Glutamatergic neuron (in vitro differentiated cells): ENCODE results near the gene CCL4. TPM values are rescaled to one million over a fixed set of nuclear protein-coding genes. Genes with fewer than 3 reads are reported as not detected.
"Not testable (repeated sequence)": the region's sequence is repeated elsewhere in the genome, so short reads cannot be mapped to it uniquely, and the experiment has no call there.

Experiments used
- DNase-seq: peaks from one replicate; pipeline ENCODE4 v3.0.0; 2022
- H3K27ac Mint-ChIP-seq: one replicate; pipeline ENCODE4 v1.8.0; 2020; ENCODE audit warnings: mild to moderate bottlenecking, mixed read lengths, inconsistent platforms; ENCODE audit not compliant: unreplicated experiment
- H3K27me3 Mint-ChIP-seq: one replicate; pipeline ENCODE4 v1.8.0; 2020; ENCODE audit warnings: mild to moderate bottlenecking, moderate library complexity, mixed read lengths, inconsistent platforms; ENCODE audit not compliant: unreplicated experiment
- H3K36me3 Mint-ChIP-seq: one replicate; pipeline ENCODE4 v1.8.0; 2020; ENCODE audit warnings: mild to moderate bottlenecking, mixed read lengths, inconsistent platforms; ENCODE audit not compliant: unreplicated experiment
- H3K4me1 Mint-ChIP-seq: one replicate; pipeline ENCODE4 v1.8.0; 2020; ENCODE audit warnings: mild to moderate bottlenecking, low read depth, mixed read lengths, inconsistent platforms; ENCODE audit not compliant: unreplicated experiment
- H3K4me3 Mint-ChIP-seq: one replicate; pipeline ENCODE4 v1.8.0; 2020; ENCODE audit warnings: mild to moderate bottlenecking, mixed read lengths, inconsistent platforms; ENCODE audit not compliant: unreplicated experiment
- H3K9me3 Mint-ChIP-seq: one replicate; pipeline ENCODE4 v1.8.0; 2020; ENCODE audit warnings: mild to moderate bottlenecking, moderate library complexity, mixed read lengths, inconsistent platforms; ENCODE audit not compliant: unreplicated experiment
- CTCF ChIP-seq: fragments of 200-600 bp; sonication (generic); IDR thresholded peaks from one replicate; pipeline ENCODE4 v1.5.0; 2021; ENCODE audit not compliant: partially characterized antibody, unreplicated experiment
- total RNA-seq: library from RNA; stranded (reverse); fragmentation: NEBNext Ultra II Directional; extraction: Animal tissue kit (Norgen Biotek cat#: 25700); gene quantifications from one replicate; pipeline ENCODE4 v1.2.1, GENCODE V29; 2021; ENCODE audit not compliant: unreplicated experiment

Gene CCL4
- total RNA-seq, 1 donor from 2014 or later, result not detected

- H3K4me3 Mint-ChIP-seq, result no peak within 1 kb of the TSS
- H3K27ac Mint-ChIP-seq, result no peak within 1 kb of the TSS
- peaks cover 4% of the 10 kb centered on the region for H3K27me3 Mint-ChIP-seq
- H3K9me3 Mint-ChIP-seq, result no peaks in the 10 kb centered on the region
- no peaks in the 10 kb centered on the region for H3K4me1 Mint-ChIP-seq
- no peaks in the 10 kb centered on the region for H3K36me3 Mint-ChIP-seq
- no peak for TF ChIP-seq CTCF
- no peak for DNase-seq
Observed at GRCh38 chr17:36089888-36090836, 13.5 kb upstream of the CCL4 start, which contains the start of gene CCL3. Gene CCL3, minus strand, starts transcription at chr17:36090143. Its CDS starts 85 bp downstream, at chr17:36090058.

DNA sequence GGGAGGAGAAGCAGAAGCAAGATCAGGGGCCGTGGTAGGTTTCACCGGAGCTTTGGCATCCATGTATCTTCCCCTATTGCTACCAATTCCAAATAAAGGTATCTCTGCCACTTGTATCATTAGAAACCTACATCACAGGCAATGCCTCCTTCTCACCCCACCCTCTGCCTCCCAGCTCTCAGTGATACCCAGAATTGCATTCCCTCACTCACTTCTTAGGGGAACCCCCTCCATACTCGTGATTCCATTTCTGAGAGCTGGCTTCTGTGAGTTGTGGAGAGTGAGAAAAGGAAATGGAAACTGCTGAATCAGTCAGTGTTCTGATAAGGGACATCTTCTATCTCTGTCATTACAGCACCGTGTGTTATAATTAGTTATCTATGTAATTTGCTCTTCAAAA lies 11.4 kb upstream of the CCL4 start:
- TF ChIP-seq CTCF, result no peak
- no peak for DNase-seq
- H3K4me3 Mint-ChIP-seq, result no peak overlapping the region
- no peaks in the 10 kb centered on the region for H3K9me3 Mint-ChIP-seq
- no peak overlapping the region for H3K27ac Mint-ChIP-seq
- H3K36me3 Mint-ChIP-seq, result no peaks in the 10 kb centered on the region
- H3K4me1 Mint-ChIP-seq, result no peaks in the 10 kb centered on the region
- H3K27me3 Mint-ChIP-seq, result peaks cover 2% of the 10 kb centered on the region

DNA sequence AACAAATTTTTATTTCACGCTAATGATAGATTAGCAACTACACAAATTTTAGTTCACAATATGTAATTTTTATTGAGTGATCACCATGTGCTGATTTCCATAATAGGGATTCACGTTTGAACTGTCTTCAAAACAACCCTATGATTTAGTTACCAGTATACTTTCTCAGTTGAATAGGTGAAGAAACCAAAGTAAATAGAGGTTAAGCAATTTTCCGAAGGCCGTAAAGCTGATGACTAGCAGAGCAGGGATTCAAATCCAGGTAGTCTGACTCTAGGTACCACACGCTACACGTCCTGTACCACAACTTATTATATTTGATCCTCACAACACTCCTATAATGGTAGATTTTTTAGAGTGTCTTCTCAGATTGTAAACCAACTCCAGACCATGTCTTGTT lies 10.9 kb upstream of the CCL4 start:
- not testable (repeated sequence) for H3K36me3 Mint-ChIP-seq, H3K27ac Mint-ChIP-seq, DNase-seq, H3K4me3 Mint-ChIP-seq, H3K9me3 Mint-ChIP-seq, H3K4me1 Mint-ChIP-seq, H3K27me3 Mint-ChIP-seq

DNA sequence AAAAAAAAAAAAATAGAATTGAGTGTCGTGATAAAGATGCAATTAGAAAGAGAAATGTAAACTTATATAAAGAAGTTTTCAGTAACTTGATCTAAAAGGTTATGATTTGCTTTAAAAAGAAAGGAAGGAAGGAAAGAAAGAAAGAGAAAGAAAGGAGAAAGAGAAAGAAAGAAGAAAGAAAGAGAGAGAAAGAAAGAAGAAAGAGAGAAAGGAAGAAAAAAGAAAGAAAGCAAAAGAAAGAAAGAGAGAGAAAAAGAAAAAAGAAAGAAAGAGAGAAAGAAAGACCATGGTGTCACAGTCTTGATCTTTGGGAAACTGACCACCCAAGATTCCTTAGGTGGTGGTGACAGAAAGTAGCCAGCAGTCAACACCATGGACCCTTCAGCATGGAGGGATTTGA lies 9.4 kb upstream of the CCL4 start:
- Mint-ChIP-seq H3K27me3 (peaks cover 2% of the 10 kb centered on the region), H3K4me3 (no peak overlapping the region), H3K27ac (no peak overlapping the region), H3K9me3 (no peaks in the 10 kb centered on the region), H3K4me1 (no peaks in the 10 kb centered on the region), H3K36me3 (no peaks in the 10 kb centered on the region)
- no peak for TF ChIP-seq CTCF
- DNase-seq, result no peak

DNA sequence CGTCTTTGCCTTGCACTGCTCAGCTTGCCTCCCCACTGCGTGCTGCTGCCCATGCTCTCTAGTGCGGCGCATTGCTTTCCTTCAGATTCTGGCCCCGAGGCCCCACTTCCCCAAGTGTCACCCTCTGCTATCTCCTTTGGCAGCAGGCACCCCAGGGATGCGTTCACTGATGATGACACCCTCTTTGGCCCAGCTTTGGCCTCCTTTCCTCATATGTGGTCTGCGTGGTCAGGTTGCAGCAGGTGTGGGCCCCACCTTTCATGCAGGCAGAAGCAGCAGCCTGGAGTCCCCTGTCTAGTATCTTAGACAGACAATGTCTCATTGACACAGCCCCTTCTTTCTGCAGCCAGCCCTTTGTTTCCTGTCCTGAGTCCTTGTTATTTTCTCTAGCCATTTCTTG lies 8.9 kb upstream of the CCL4 start:
- no peak overlapping the region for H3K4me3 Mint-ChIP-seq
- H3K9me3 Mint-ChIP-seq, result no peaks in the 10 kb centered on the region
- TF ChIP-seq CTCF, result no peak
- no peaks in the 10 kb centered on the region for H3K4me1 Mint-ChIP-seq
- peaks cover 2% of the 10 kb centered on the region for H3K27me3 Mint-ChIP-seq
- DNase-seq, result no peak
- H3K27ac Mint-ChIP-seq, result no peak overlapping the region
- H3K36me3 Mint-ChIP-seq, result no peaks in the 10 kb centered on the region
